ENCODE results near the gene ANAPC1.
"Not testable (repeated sequence)": the region's sequence is repeated elsewhere in the genome, so short reads cannot be mapped to it uniquely, and the experiment has no call there.

The ANAPC1 gene

DNA sequence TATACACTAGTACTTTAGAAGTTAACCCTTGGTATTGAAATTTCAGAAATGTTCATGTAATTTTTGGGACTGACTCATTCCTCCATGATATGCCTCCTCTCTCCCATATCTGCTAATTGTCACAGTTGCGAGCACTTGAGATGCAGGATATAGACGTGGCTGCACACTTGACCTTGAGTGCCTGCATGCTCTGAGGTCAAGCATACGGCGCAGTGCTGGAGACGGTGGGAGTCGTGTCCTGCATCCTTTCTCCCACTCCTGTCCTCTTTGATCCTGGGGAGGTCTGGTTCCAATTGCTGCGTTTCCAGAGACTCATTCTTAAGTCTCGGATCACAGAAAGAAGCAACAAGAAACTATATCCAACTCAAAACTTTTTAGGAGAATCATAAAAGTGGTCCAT, 139.2 kb downstream of the ANAPC1 start:
- H3K36me3 ChIP-seq (ENCODE audit: low read length); H3K9me3 ChIP-seq (ENCODE audit: insufficient read depth, low read length): not testable (repeated sequence)

DNA sequence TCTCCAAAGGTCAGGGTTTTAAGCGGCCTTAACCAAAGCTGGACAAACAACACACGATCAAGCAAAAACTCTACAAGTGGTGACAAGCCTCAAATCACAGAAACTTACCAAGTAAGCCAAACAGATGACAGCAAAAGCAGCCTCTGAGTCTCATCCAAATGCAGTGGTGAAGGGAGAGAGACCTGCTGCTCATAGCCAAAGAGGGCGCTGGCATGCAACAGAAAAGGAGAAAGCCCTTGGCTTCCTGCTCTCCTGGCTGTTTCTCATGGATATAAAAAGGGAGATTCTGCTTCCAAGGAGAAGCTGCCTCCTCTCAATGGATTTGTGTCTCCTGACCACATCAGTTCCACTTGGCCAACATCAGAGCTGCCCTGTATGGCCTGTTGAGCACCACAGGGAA, 142.5 kb downstream of the ANAPC1 start:
- H3K36me3 ChIP-seq (ENCODE audit: low read length); H2AFZ ChIP-seq (ENCODE audit: low read depth, low read length, severe bottlenecking); H3F3A ChIP-seq (ENCODE audit: insufficient read depth); H3K4me3 ChIP-seq (ENCODE audit: insufficient read depth, low read length, poor library complexity, severe bottlenecking); H3K9ac ChIP-seq (ENCODE audit: low read length); H3K4me2 ChIP-seq (ENCODE audit: low read depth, low read length, poor library complexity, severe bottlenecking); H3K27me3 ChIP-seq (ENCODE audit: low read length); H3K9me2 ChIP-seq (replicated peaks; ENCODE audit: insufficient read depth, low read length); H3K27ac ChIP-seq (ENCODE audit: low read depth, low read length); H4K20me1 ChIP-seq (ENCODE audit: low read depth, low read length); H3K9me3 ChIP-seq (ENCODE audit: insufficient read depth, low read length); H3K79me2 ChIP-seq (ENCODE audit: insufficient read depth, low read length): not testable (repeated sequence)

More for the DNA sequence above, 139.2 kb downstream of the ANAPC1 start:
- not testable (repeated sequence) for H3K27ac ChIP-seq (ENCODE audit: low read depth, low read length); H4K20me1 ChIP-seq (ENCODE audit: low read depth, low read length); H3K9me2 ChIP-seq (replicated peaks; ENCODE audit: insufficient read depth, low read length); H3K27me3 ChIP-seq (ENCODE audit: low read length); H3K9ac ChIP-seq (ENCODE audit: low read length); H3K4me3 ChIP-seq (ENCODE audit: insufficient read depth, low read length, poor library complexity, severe bottlenecking); H3K4me2 ChIP-seq (ENCODE audit: low read depth, low read length, poor library complexity, severe bottlenecking); H3F3A ChIP-seq (ENCODE audit: insufficient read depth); H3K79me2 ChIP-seq (ENCODE audit: insufficient read depth, low read length); H2AFZ ChIP-seq (ENCODE audit: low read depth, low read length, severe bottlenecking)

DNA sequence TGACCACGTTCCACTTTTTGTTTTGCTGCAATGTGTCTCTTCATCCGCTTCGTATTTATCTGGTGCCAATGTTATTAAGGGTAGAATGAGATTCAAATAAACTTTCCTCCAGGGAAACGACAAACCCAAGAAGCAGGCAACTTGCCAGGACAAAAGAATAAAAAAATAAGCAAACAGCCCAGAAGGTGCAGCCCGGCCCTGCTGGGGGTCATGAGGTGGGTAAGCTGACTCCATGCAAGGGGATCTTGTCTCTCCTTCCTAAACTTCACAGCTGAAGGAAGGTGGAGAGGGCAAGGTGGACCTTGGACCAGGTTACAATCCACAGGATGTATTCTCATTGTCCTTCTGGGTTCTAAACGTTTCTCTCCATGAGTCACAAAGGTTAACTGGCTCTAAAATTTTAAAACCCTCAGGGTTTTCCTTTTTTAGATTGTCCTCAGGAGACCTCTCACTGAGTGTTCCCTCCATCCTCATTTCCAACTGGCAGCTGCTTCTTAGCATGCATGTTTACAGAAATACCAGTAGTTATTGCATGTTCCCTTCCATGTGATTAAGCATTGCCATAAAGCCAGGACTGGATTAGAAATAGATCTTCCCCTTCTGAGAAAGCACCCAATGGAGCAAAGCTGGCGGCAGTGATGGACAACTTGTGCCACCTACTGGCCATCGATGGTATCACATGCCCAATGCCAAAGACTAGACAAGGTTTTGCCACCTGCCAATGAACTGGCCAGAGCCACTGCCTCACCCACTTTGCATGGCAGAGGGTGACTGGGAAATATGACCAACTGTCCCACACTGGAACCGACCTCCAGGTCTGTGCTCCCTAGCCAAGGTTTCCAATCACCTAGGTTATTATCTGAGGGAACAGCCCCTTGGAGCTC, 147.9 kb downstream of the ANAPC1 start:
- not testable (repeated sequence) for H4K20me1 ChIP-seq (ENCODE audit: low read depth, low read length); H3K9me2 ChIP-seq (replicated peaks; ENCODE audit: insufficient read depth, low read length); H3K36me3 ChIP-seq (ENCODE audit: low read length); H3K27ac ChIP-seq (ENCODE audit: low read depth, low read length); H3F3A ChIP-seq (ENCODE audit: insufficient read depth); H3K9ac ChIP-seq (ENCODE audit: low read length); H3K9me3 ChIP-seq (ENCODE audit: insufficient read depth, low read length); H3K4me3 ChIP-seq (ENCODE audit: insufficient read depth, low read length, poor library complexity, severe bottlenecking); H3K27me3 ChIP-seq (ENCODE audit: low read length); H3K4me2 ChIP-seq (ENCODE audit: low read depth, low read length, poor library complexity, severe bottlenecking); H2AFZ ChIP-seq (ENCODE audit: low read depth, low read length, severe bottlenecking); H3K79me2 ChIP-seq (ENCODE audit: insufficient read depth, low read length)

DNA sequence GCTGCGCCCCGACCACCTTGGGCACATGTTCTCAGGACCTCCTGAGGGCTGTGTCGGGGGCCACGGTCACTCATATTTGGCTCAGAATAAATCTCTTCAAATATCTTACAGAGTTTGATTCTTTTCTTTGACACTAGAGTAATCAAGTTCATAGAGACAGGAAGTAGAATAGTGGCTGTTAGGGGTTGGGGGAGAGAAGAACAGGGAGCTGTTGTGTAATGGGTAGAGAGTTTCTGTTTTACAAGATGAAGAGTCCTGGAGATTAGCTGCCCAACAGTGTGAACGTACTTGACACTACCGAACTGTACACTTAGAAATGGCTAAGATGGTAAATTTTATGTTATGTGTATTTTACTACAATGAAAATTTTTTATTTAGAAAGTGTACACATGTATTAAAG, 148.6 kb downstream of the ANAPC1 start:
- not testable (repeated sequence) for H3K4me2 ChIP-seq (ENCODE audit: low read depth, low read length, poor library complexity, severe bottlenecking); H3K27me3 ChIP-seq (ENCODE audit: low read length); H3K9me3 ChIP-seq (ENCODE audit: insufficient read depth, low read length); H3K36me3 ChIP-seq (ENCODE audit: low read length); H3K4me3 ChIP-seq (ENCODE audit: insufficient read depth, low read length, poor library complexity, severe bottlenecking); H3F3A ChIP-seq (ENCODE audit: insufficient read depth); H3K79me2 ChIP-seq (ENCODE audit: insufficient read depth, low read length); H3K27ac ChIP-seq (ENCODE audit: low read depth, low read length); H3K9ac ChIP-seq (ENCODE audit: low read length); H4K20me1 ChIP-seq (ENCODE audit: low read depth, low read length); H3K9me2 ChIP-seq (replicated peaks; ENCODE audit: insufficient read depth, low read length); H2AFZ ChIP-seq (ENCODE audit: low read depth, low read length, severe bottlenecking)

- not testable (repeated sequence) for H3K79me2 ChIP-seq (ENCODE audit: insufficient read depth, low read length); H3K27me3 ChIP-seq (ENCODE audit: low read length); H3K9me3 ChIP-seq (ENCODE audit: insufficient read depth, low read length); H3K9me2 ChIP-seq (replicated peaks; ENCODE audit: insufficient read depth, low read length); H3F3A ChIP-seq (ENCODE audit: insufficient read depth); H3K4me2 ChIP-seq (ENCODE audit: low read depth, low read length, poor library complexity, severe bottlenecking); H3K4me3 ChIP-seq (ENCODE audit: insufficient read depth, low read length, poor library complexity, severe bottlenecking); H2AFZ ChIP-seq (ENCODE audit: low read depth, low read length, severe bottlenecking); H4K20me1 ChIP-seq (ENCODE audit: low read depth, low read length); H3K9ac ChIP-seq (ENCODE audit: low read length); H3K36me3 ChIP-seq (ENCODE audit: low read length); H3K27ac ChIP-seq (ENCODE audit: low read depth, low read length)
Measured at GRCh38 chr2:111729812-111730458, 154.1 kb downstream of the ANAPC1 start.

GRCh38 chr2:111727611-111728110, 156.3 kb downstream of the ANAPC1 start:
- H3K79me2 ChIP-seq (ENCODE audit: insufficient read depth, low read length); H3K9ac ChIP-seq (ENCODE audit: low read length); H3K27me3 ChIP-seq (ENCODE audit: low read length); H2AFZ ChIP-seq (ENCODE audit: low read depth, low read length, severe bottlenecking); H4K20me1 ChIP-seq (ENCODE audit: low read depth, low read length); H3K9me3 ChIP-seq (ENCODE audit: insufficient read depth, low read length); H3K4me2 ChIP-seq (ENCODE audit: low read depth, low read length, poor library complexity, severe bottlenecking); H3K27ac ChIP-seq (ENCODE audit: low read depth, low read length); H3F3A ChIP-seq (ENCODE audit: insufficient read depth); H3K9me2 ChIP-seq (replicated peaks; ENCODE audit: insufficient read depth, low read length); H3K36me3 ChIP-seq (ENCODE audit: low read length); H3K4me3 ChIP-seq (ENCODE audit: insufficient read depth, low read length, poor library complexity, severe bottlenecking): not testable (repeated sequence)

- H3K79me2 ChIP-seq (ENCODE audit: insufficient read depth, low read length); H3K9me2 ChIP-seq (replicated peaks; ENCODE audit: insufficient read depth, low read length); H3K9me3 ChIP-seq (ENCODE audit: insufficient read depth, low read length); H3K4me3 ChIP-seq (ENCODE audit: insufficient read depth, low read length, poor library complexity, severe bottlenecking); H4K20me1 ChIP-seq (ENCODE audit: low read depth, low read length); H3K36me3 ChIP-seq (ENCODE audit: low read length); H3K27me3 ChIP-seq (ENCODE audit: low read length); H3F3A ChIP-seq (ENCODE audit: insufficient read depth); H3K9ac ChIP-seq (ENCODE audit: low read length); H3K27ac ChIP-seq (ENCODE audit: low read depth, low read length); H2AFZ ChIP-seq (ENCODE audit: low read depth, low read length, severe bottlenecking); H3K4me2 ChIP-seq (ENCODE audit: low read depth, low read length, poor library complexity, severe bottlenecking): not testable (repeated sequence)
Measured at GRCh38 chr2:111725742-111726141, 158.3 kb downstream of the ANAPC1 start.

- not testable (repeated sequence) for H3K9ac ChIP-seq (ENCODE audit: low read length)
Measured at GRCh38 chr2:111719610-111720009, 164.4 kb downstream of the ANAPC1 start.

More at GRCh38 chr2:111719610-111720009, 164.4 kb downstream of the ANAPC1 start:
- not testable (repeated sequence) for H3K27me3 ChIP-seq (ENCODE audit: low read length); H3F3A ChIP-seq (ENCODE audit: insufficient read depth); H3K4me3 ChIP-seq (ENCODE audit: insufficient read depth, low read length, poor library complexity, severe bottlenecking); H3K36me3 ChIP-seq (ENCODE audit: low read length); H3K27ac ChIP-seq (ENCODE audit: low read depth, low read length); H3K9me3 ChIP-seq (ENCODE audit: insufficient read depth, low read length); H3K79me2 ChIP-seq (ENCODE audit: insufficient read depth, low read length); H3K9me2 ChIP-seq (replicated peaks; ENCODE audit: insufficient read depth, low read length); H4K20me1 ChIP-seq (ENCODE audit: low read depth, low read length); H2AFZ ChIP-seq (ENCODE audit: low read depth, low read length, severe bottlenecking); H3K4me2 ChIP-seq (ENCODE audit: low read depth, low read length, poor library complexity, severe bottlenecking)
